ENCODE results near the gene CLHC1. TPM values are rescaled to one million over a fixed set of nuclear protein-coding genes. Genes with fewer than 3 reads are reported as not detected.
"Not testable (repeated sequence)": the region's sequence is repeated elsewhere in the genome, so short reads cannot be mapped to it uniquely, and the experiment has no call there.

The CLHC1 gene
- total RNA-seq, 1 donor from 2014 or later, result 18.5 TPM

DNA sequence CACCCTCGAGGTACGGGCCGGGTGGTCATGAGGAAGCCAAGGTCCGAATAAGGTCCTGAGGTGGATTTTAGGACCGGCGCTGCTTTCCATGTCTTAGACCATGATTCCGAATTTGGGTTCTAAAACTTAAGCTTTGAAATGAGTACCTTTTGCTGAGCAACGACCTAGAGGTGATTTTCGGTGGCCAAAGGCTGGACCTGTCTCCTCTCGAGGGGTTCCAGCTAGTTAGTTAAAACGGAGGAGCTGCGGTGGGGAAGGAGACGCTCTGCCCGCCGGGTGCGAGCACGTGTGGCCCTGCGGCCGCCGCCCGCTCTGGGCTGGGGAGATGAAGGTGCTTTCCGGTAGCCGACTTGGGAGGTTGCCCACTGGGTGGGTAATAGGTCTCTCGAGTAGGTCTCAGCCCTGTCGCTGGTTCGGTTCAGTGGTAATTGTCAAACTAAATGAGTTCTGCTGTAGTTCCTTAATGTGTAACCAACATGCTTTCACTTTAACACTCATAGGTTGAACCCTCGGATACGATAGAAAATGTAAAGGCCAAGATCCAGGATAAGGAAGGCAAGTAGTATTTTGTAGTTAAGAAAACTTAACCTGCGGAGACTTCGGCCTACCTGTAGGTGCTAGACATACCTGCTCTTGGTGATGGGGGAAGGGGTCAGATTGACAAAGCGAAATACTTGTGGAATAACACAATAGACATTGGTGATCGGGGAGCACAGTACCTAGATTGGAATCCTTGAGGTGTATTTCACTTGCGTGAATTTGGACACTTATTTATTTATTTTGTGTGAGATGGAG lies 967 bp upstream of the CLHC1 start:
- peak; percentile 35 for DNase-seq

DNA sequence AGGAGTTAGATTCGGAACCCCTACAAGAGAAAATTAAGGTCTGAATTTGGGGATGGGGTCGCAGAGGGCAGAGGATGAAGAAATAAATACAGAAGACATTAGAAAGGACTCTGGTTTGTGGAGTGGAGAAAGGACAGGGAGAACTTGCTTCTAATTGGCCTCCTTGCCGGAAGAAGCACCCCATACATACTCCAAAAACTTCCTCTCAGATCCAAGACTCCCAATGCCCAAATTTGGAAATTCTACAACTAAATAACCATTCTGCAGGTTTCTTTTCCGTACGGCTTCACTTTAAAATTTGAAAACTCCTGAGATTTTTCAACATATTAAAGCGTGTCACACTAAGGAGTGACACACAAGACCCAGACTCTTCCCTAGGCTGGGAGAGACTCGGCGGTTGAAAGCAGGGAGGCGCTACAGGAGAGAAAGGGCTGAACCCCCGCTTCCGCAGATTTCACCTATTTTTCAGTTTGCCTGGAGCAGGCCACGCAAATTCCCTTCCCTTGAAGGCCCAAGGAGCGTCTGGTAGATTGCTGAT lies 478 bp downstream of the CLHC1 start:
- DNase-seq, result no peak

DNA sequence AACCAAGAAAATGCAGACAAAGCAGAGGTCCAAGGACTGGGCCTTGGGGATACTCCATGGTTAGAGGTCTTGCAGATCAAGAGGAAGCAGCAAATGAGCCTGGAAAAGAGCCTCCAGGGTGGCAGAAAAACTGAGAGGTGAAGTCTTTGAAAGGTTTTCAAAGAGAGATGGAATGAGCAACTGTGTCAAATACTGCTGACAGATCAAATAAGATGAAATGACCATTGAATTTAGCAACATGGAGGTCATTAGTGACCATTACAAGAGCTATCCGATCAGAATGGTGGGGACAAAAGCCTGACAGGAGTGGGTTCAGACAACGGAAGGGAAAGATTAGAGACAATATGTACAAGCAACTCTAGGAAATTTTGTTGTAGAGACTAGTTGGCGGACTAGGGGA lies 1.5 kb downstream of the CLHC1 start:
- no peak for DNase-seq

DNA sequence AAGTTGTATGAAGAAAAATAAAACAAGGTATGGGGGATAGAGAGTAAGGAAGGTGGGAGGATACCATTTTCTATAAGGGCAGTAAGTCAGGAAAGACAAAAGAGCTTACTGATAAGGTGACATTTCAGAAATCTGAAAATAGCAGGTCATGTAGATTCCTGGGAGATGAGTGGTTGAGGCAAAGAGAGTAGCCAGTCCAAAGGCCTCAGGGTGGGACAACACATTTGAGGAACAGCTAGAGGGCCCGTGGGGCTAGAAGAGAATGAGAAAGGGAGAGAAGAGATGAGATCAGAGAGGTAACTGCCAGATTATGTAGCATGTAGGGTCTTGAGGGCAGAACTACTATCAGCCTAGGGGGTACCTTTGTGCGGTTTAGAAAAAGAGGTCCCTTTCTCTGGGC lies 2.9 kb downstream of the CLHC1 start:
- DNase-seq, result no peak

DNA sequence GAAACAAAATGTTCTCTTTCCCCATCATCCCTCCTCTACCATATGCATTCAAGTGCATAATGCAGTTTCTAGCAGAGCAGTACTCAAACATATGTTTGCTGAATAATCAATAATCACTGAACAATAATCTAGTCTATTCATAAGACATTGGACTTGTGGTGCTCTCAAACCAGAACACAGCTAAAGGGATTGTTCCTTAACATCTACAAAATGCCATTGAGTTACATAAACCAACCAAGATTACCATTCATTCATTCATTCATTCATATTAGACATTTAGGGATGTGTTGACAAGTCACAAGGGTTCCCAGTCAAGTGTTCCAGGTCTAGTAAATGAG lies 3.9 kb downstream of the CLHC1 start:
- DNase-seq, result no peak

DNA sequence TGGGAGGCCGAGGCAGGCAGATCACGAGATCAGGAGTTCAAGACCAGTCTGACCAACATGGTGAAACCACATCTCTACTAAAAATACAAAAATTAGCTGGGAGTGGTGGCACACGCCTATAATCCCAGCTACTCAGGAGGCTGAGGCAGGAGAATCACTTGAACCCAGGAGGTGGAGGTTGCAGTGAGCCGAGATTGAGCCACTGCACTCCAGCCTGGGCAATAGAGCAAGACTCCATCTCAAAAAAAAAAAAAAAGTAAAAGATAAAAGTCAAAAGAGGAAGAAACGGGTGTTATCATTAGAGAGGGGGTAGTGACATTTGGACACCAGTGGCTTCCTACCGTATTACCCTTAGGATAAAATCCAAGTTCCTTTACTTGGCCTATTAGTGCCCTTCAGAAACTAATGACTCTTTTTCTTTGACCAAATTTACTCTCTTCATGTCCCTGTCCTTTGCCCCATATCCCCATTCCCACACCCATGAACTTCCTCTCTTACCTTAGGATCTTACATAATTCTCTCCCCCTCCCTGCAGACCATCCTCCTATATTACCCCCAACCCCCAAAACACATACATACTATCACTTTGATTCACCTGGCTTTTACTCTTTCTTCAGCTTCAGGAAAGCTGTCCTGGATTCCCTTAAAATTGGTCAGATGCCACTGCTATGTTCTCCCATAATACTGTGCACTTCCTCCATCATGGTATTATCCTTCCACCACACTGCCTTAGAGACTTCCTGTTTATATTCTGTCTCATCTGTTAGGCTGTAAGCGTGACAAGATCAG lies 4.5 kb downstream of the CLHC1 start:
- not testable (repeated sequence) for DNase-seq

DNA sequence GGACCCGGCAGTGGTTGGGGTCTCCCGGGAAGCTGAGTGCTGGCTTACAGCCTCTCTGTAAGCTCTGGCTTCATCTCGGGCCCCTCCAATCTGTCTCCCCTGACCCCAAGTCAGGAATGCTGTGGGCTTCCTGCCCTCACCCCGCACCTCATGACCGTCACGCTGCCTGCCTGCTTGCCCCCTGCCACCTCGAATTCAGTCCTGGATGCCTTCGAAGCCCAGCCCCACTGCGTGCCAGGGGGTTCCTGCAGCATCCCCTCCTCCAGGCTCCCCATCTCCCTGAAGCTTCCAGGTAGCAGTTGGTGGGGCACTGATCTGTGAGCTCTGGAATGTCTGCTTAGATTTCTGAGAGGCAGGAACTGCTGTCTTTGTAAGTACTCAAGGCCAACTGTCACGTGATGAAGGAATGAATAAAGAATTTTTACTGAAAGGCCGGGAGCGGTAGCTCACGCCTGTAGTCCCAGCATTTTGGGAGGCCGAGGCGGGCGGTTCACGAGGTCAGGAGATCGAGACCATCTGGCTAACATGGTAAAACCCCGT lies 6.5 kb downstream of the CLHC1 start:
- no peak for DNase-seq

DNA sequence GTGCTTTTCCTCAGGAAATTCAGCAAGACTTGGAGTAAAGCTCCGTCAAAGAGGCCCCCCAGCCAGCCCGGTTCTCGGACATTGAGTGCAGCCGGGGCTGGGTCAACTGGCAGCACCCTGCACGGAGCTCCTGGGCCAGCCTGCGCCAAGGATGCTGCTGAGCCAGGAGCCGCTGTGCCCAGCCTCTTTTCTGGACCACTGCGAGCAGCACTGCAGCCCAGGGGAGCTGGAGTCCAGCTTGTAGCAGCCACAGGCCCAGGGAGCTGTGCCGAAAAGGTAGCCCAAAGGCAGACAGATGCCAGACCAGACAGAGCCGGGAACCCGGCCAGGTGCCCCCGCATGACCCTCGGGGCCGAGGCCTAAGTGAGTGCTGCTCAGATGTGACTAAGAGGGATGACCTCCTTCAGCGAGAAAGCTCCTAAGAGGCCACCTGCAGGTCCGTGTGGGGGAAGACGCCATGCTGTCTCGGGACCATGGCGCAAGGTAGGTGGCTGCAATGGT lies 7.3 kb downstream of the CLHC1 start:
- DNase-seq, result no peak

DNA sequence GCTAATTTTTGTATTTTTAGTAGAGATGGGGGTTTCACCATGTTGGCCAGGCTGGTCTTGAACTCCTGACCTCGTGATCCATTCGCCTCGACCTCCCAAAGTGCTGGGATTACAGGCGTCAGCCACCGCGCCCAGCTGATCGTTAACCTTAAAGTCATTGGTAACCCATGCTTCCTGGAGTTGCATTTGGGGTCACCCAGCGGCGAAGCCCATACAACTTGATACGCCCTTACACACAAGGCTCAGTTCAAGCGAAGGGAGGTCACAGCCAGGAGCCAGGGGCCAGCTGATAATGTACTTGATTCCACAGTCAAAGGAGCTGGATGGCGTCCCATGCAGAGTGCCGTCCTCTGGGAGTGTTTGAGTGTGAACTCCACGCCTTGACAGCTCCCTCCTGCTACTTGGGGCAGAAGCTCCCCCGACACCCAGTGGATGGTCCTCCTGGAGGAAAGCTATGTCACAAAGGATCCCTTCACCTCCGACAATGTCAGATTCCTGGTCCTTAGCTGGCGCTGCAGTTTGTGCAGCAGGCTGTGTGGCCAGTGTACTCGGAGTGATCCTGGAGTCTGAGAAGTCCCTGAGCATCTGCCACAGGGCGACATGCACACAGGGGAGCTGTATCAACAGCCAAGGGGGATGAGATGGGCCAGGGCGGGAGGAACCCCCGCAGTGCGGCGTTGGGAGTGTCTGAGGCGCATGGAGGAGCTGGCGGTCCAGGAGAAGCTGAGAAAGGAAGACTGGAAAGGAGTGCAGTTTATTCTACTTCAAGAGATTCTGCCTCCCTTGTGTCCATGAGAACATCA lies 7.9 kb downstream of the CLHC1 start:
- DNase-seq, result no peak

DNA sequence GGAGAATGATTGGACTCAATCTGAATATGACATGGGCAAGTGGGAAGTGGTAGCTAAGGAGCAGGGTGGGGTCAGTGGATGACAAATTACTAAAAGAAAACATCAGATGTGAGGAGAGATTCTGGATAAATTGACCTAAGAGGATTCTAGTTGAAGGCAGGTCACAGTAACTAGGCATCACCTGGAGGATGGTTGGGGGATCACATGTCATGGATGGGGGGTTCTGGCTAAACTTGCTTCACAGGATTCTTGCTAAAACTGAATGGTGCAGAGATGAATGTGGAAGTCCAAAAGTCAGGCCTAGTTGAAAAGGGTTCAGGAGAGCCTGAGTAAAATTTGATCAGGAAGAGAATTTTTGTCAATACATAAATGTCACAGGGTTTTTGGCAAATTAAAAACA lies 18.3 kb downstream of the CLHC1 start:
- no peak for DNase-seq

DNA sequence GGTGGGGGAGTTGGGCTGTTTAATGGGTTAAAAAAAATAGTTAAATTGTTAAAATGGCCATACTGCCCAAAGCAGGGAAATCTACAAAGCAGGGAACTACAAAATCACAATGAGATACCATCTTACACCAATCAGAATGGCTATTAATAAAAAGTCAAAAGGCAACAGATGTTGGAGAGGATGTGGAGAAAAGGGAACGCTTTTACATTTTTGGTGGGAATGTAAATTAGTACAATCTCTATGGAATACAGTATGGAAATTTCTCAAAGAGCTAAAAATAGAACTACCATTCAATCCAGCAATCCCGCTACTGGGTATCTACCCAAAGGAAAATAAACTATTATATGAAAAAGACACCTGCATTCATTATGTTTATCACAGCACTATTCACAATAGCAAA lies 27.1 kb downstream of the CLHC1 start:
- no peak for DNase-seq

DNA sequence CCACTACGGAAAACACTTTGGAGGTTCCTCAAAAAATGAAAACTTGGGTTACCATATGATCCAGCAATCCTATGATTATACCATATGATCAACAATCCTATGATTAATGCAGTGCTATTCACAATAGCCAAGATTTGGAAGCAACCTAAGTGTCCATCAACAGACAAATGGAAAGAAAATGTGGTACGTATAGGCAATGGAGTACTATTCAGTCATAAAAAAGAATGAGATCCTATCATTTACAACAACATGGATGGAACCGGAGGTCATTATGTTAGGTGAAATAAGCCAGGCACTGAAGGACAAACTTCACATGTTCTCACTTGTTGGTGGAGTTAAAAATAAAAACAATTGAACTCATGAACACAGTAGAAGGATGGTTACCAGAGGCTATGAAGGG lies 27.6 kb downstream of the CLHC1 start:
- DNase-seq, result no peak

DNA sequence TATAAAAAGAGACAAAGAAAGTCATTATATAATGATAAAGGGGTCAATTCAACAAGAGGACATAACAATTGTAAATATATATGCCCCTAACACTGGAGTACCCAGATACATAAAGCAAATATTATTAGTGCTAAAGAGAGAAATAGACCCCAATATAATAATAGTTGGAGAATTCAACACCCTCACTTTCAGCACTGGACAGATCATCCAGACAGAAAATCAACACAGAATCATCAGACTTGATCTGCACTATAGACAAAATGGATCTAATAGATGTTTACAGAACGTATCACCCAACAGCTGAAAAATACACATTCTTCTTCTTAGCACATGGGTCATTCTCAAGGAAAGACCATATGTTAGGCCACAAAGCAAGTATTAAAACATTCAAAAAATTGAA lies 31.7 kb downstream of the CLHC1 start:
- no peak for DNase-seq

DNA sequence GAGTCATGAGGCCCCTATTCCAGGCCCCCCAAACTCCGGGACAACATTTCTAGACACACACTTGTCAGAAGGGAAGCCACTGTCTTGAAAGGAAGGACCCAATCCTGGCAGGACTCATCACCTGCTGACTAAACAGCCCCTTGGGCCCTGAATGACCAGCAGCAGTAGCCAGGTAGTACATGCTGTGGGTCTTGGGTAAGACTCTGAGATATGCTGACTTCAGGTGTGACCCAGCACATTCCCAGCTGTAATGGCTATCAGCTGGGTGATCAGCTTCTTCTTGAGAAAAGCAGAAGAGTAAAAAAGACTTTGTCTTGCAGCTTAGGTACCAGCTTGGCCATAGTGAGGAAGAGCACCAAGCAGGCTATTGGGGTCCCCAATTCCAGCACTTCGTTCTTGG lies 35.6 kb downstream of the CLHC1 start:
- DNase-seq, result no peak

DNA sequence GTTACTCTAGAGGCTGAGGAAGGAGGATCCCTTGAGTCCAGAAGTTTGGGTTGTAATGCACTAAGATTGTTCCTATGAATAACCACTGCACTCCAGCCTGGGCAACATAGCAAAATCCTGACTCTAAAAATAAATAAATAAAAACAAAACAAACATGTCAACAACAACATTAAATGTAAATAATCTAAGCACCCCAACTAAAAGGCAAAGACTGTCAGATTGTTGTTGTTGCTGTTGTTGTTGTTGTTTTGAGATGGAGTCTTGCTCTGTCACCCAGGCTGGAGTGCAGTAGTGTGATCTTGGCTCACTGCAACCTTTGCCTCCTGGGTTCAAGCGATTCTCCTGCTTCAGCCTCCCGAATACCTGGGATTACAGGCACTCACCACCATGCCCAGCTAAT lies 40.2 kb downstream of the CLHC1 start:
- DNase-seq, result not testable (repeated sequence)

DNA sequence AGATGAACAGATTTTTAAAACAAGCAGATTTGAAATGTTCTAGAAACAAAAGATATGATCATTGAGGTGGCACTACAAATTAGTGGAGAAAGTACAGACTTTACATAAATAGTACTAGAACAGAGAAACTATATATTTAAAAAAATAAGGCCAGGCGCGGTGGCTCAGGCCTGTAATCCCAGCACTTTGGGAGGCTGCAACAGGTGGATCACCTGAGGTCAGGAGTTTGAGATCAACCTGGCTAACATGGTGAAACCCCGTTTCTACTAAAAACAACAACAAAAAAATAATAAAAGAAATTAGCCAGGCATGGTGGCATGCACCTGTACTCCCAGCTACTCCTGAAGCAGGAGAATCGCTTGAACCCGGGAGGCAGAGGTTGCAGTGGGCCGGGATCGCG lies 45.3 kb downstream of the CLHC1 start:
- not testable (repeated sequence) for DNase-seq

DNA sequence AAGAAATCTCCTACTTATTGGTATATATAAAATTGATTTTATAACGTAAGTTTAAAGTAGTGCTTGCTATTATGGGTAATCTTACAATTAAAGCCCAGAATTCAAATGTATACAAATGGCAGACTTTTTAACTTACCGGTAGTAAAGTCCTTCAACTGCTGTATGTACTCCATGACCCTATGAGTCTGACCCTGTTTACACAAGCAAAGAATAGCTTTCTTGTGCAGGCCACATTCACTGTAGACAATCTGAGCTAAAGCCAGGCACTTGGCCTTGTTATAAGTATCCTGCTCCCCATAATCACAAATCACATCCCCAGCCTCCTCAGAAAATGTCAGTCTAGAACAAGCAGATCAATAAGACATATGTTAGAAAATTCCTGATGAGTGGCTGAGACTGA lies 51.7 kb downstream of the CLHC1 start:
- no peak for DNase-seq

DNA sequence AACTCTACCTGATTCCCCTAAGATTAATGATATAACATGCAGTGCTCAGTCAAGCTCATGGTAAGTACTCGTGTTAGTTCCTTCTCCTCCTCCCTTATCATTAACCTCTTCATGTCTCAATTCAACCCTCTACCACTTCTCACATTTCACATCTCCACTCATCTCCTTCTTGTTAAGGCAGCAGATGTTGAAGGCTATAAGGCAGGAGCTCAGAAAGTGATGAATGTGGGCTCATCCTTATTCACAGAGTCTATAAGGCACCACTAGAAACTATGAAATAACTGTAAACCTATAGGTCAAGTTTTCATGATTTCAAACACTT lies 56.0 kb downstream of the CLHC1 start:
- no peak for DNase-seq

DNA sequence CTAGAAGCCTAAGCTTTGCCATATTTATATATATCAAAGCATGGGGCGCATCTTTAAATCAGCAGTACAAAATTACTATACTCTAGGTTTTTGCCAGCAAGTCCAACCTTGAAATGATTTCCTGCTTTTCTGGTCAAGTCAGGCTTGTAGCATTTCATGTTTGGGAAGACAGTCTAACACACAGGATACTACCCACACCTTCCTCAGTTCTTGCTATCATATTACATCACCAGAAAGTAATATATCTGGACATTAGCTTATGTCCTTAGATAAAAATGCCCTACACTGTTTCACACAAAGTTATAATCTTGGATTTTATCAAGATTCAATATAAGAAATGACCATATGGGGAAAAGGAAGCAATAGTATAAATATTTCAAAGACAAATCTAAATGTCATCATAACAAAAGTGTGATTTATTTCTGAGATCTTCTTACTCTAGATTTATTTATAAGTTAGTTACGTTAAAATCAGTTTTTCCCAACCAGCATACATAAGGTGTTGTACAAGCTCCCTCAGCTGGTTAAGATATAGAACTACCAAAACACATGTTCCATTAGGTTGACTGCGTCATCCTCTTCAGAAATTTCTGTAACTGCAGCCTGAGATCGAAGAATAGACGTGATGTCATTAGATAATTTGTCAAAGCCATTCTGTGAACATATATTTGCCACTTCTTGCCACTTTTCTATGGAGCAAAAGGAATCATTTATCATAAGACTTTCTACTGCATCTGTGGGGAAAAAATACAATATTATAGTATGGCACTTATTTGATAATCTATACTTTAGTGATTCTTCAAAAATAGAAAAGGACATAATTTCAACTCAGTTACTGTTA lies 56.6 kb downstream of the CLHC1 start:
- DNase-seq, result peak; percentile 76

DNA sequence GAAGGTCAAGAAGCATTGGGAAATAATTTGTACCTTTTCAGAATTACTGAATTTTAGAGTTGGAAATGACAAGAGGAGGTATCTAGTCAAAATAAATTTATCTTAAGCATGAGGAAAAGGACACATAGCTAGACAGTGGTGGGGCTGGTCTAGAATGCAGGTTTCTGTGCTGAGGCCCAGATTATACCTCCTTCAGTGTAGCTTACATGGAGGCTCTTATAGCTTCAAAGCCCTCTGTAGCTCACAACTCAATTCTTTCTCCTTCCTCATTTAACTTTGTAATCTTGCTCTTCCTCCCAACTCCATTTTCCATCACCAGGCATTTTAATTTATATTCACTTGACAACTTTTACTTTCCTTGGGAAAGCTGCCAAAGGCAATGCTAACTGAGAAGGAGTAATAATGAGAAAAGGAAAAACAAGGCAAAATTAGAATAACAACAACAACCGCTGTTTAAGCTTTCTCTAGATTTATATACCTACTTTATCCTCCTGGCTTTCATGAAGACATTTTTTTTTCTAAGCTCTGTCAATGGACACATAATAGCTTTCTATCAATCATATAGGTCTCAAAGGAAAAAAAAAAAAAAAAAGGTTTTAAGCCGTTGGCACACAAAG lies 58.5 kb downstream of the CLHC1 start:
- DNase-seq, result no peak

DNA sequence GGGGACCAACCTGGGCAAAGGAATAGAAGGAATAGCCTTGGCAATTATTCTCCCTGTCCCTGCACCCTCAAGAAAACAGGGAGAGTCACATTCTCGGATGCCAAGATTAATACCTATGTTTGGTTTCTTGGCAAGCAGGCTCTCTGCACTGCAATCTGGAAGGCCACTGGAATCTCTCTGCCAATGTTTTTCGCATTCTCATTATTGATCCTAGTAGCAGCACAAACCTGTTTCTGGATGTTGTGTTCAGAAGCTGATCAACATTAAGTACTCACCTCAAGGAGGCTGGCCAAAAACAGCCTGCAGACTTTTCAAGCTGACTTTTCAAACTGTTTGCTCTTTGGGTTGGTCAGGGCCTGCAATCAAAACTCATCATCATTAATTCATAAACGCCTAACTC lies 62.2 kb downstream of the CLHC1 start:
- no peak for DNase-seq

All from tongue (tissue), 2 donors.